Tibial artery (tissue), 4 donors: ENCODE results near the gene GLI2.

Source experiments
- DNase-seq, 2 donors: peaks; one replicate each; pipeline ENCODE4 v3.0.0-alpha.2; 2019
- H3K27ac ChIP-seq, 2 donors: fragments of 200-600 bp; sonication (generic) in 1 of 2; 1 replicate in 1 of 2; 2 replicates in 1 of 2; pipeline ENCODE4 v1.5.1; 2018 to 2019; ENCODE audit warnings: mild to moderate bottlenecking in 1 of 2
- H3K27me3 ChIP-seq, 2 donors: fragments of 200-600 bp; sonication (generic) in 1 of 2; one replicate each; pipeline versions ENCODE4 v1.5.1 to v1.6.0; 2016 to 2019
- H3K36me3 ChIP-seq, 3 donors: fragments of 200-600 bp; sonication (generic) in 2 of 3; one replicate each; pipeline ENCODE4 v1.5.1; 2016 to 2019; ENCODE audit warnings: mild to moderate bottlenecking in 2 of 3
- H3K4me1 ChIP-seq, 4 donors: fragments of 200-600 bp; sonication (generic) in 2 of 4; 1 replicate in 3 of 4; 2 replicates in 1 of 4; pipeline ENCODE4 v1.5.1; 2016 to 2019
- H3K4me3 ChIP-seq, 2 donors: fragments of 200-600 bp; sonication (generic) in 1 of 2; 1 replicate in 1 of 2; 2 replicates in 1 of 2; pipeline ENCODE4 v1.5.1; 2018 to 2019; ENCODE audit warnings: mild to moderate bottlenecking in 2 of 2
- H3K9me3 ChIP-seq, 3 donors: fragments of 200-600 bp; sonication (generic) in 1 of 3; one replicate each; pipeline ENCODE4 v1.5.1; 2016 to 2019
- CTCF ChIP-seq, 2 experiments: fragments of 200-600 bp in 1 of 2; fragments of 450-650 bp in 1 of 2; IDR thresholded peaks; one replicate each; pipeline ENCODE4 v1.5.1; 2017 to 2019; ENCODE audit warnings: antibody characterized with exemption in 2 of 2, mild to moderate bottlenecking in 1 of 2, moderate library complexity in 1 of 2
- intact Hi-C: fragments of 100-400 bp; cut with DNase I; formaldehyde crosslinking; loops from one replicate; pipeline ENCODE4 v1.15.0; 2023; ENCODE audit warnings: low total_unique reads

The GLI2 gene

GRCh38 chr2:120699292-120699691 lies 36.4 kb upstream of the GLI2 start:
- H3K27me3 ChIP-seq = peaks cover 0 to 16% of the 10 kb centered on the region in 2 donors
- no peak for TF ChIP-seq CTCF (IDR thresholded peaks at IDR 0.05)
- H3K4me3 ChIP-seq = no peak overlapping the region
- no peak overlapping the region for H3K27ac ChIP-seq
- H3K4me1 ChIP-seq = peaks cover 0 to 7% (median 0%) of the 10 kb centered on the region in 4 donors
- intact Hi-C loops = loop anchor here (5.0 kb wide), 1 partner anchor 33 kb away; no protein-coding TSS in a partner anchor
- DNase-seq = no peak
- H3K36me3 ChIP-seq = no peaks in the 10 kb centered on the region
- H3K9me3 ChIP-seq = no peaks in the 10 kb centered on the region

- no peak for TF ChIP-seq CTCF (IDR thresholded peaks at IDR 0.05)
- intact Hi-C loops = no loop called here
- Histone ChIP-seq H3K4me1 (peaks cover 0 to 3% (median 0%) of the 10 kb centered on the region in 4 donors), H3K27me3 (peaks cover 0 to 9% of the 10 kb centered on the region in 2 donors), H3K27ac (no peak overlapping the region), H3K4me3 (no peak overlapping the region), H3K9me3 (no peaks in the 10 kb centered on the region), H3K36me3 (no peaks in the 10 kb centered on the region)
- DNase-seq = no peak
These were observed 35.0 kb upstream of the GLI2 start for GRCh38 chr2:120700659-120701058.

- Histone ChIP-seq H3K27ac (no peak overlapping the region), H3K9me3 (no peaks in the 10 kb centered on the region), H3K36me3 (no peaks in the 10 kb centered on the region), H3K27me3 (peaks cover 0 to 9% of the 10 kb centered on the region in 2 donors), H3K4me1 (no peaks in the 10 kb centered on the region), H3K4me3 (no peak overlapping the region)
- no peak for DNase-seq
- intact Hi-C loops = no loop called here
- TF ChIP-seq CTCF (IDR thresholded peaks at IDR 0.05) = no peak
These were observed 34.6 kb upstream of the GLI2 start for GRCh38 chr2:120701096-120701495.

- no peak overlapping the region for H3K27ac ChIP-seq
- H3K4me1 ChIP-seq = no peaks in the 10 kb centered on the region
- no peaks in the 10 kb centered on the region for H3K9me3 ChIP-seq
- no peak for TF ChIP-seq CTCF (IDR thresholded peaks at IDR 0.05)
- intact Hi-C loops = no loop called here
- H3K4me3 ChIP-seq = no peak overlapping the region
- H3K27me3 ChIP-seq = peaks cover 0 to 9% of the 10 kb centered on the region in 2 donors
- H3K36me3 ChIP-seq = no peaks in the 10 kb centered on the region
- no peak for DNase-seq
These were observed 34.2 kb upstream of the GLI2 start for GRCh38 chr2:120701499-120701898.

GRCh38 chr2:120702061-120702460 lies 33.6 kb upstream of the GLI2 start:
- Histone ChIP-seq H3K4me3 (no peak overlapping the region), H3K4me1 (no peaks in the 10 kb centered on the region), H3K27ac (no peak overlapping the region), H3K9me3 (no peaks in the 10 kb centered on the region), H3K27me3 (peaks cover 0 to 9% of the 10 kb centered on the region in 2 donors), H3K36me3 (no peaks in the 10 kb centered on the region)
- no peak for TF ChIP-seq CTCF (IDR thresholded peaks at IDR 0.05)
- intact Hi-C loops = no loop called here
- no peak for DNase-seq

- no peak for TF ChIP-seq CTCF (IDR thresholded peaks at IDR 0.05)
- Histone ChIP-seq H3K27me3 (peaks cover 0 to 7% of the 10 kb centered on the region in 2 donors), H3K4me1 (no peaks in the 10 kb centered on the region), H3K9me3 (no peaks in the 10 kb centered on the region), H3K4me3 (no peak overlapping the region), H3K27ac (no peak overlapping the region), H3K36me3 (no peaks in the 10 kb centered on the region)
- intact Hi-C loops = no loop called here
- DNase-seq = no peak
These were observed 32.9 kb upstream of the GLI2 start for GRCh38 chr2:120702801-120703200.
